Subcutaneous adipose tissue (tissue), 4 donors: ENCODE data around the gene STAT5B. TPM values are rescaled to one million over a fixed set of nuclear protein-coding genes. Genes with fewer than 3 reads are reported as not detected.

Source experiments
- total RNA-seq, 4 donors: library from RNA; depleted of rRNA; stranded (reverse); fragments of >200 nt; gene quantifications; one replicate each; pipeline ENCODE4 v1.1.0, GENCODE V29; 2016
- TF ChIP-seq, protein P1 (sequence below): fragments of 450-650 bp; IDR thresholded peaks from one replicate; pipeline ENCODE4 v1.5.1; 2016; ENCODE audit warnings: low read depth, mild to moderate bottlenecking, control low read depth, antibody characterized with exemption, moderate library complexity

Gene STAT5B
- total RNA-seq, 4 donors from 2014 or later, result 87.6 to 200 (median 113) TPM

DNA sequence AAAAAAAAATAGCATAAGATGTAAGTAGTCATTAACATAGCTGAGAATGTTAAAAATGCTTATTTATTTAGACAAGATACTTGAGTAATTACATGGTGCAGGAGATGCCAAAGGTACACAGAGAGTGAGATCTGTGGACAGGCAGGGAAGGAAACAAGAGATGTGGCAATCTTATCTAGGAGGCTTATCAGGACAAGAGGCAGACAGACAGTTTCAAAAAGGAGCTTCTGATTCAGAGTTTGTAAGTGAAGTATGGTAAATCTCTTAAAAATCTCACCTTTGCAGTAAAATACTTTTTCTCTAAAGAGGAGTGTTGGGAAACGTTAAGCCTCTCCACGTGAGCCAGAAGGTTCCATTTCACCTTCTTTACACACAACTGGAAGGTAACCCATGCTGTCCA is 62.0 kb downstream of the STAT5B start:
- TF ChIP-seq, protein P1, sequence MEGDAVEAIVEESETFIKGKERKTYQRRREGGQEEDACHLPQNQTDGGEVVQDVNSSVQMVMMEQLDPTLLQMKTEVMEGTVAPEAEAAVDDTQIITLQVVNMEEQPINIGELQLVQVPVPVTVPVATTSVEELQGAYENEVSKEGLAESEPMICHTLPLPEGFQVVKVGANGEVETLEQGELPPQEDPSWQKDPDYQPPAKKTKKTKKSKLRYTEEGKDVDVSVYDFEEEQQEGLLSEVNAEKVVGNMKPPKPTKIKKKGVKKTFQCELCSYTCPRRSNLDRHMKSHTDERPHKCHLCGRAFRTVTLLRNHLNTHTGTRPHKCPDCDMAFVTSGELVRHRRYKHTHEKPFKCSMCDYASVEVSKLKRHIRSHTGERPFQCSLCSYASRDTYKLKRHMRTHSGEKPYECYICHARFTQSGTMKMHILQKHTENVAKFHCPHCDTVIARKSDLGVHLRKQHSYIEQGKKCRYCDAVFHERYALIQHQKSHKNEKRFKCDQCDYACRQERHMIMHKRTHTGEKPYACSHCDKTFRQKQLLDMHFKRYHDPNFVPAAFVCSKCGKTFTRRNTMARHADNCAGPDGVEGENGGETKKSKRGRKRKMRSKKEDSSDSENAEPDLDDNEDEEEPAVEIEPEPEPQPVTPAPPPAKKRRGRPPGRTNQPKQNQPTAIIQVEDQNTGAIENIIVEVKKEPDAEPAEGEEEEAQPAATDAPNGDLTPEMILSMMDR, result no peak

DNA sequence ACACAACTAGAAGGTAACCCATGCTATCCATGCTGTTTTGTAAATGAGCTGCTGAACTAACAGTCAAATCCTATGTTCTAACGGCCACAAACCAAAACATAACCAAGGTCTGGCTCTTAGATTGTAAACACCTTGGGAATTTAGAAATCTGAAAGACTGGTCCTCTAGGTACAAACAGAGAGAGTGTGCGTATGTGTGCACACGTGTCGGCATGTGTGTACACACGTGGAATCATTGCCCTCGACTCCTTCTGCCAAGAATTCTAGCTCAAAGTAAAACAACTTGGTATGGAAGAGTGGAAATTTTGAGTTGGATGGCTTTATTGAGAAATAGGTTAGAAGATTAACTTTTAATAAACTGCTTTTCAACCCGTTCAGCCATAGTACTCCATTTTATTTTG is 63.8 kb downstream of the STAT5B start:
- TF ChIP-seq, protein P1, result no peak

DNA sequence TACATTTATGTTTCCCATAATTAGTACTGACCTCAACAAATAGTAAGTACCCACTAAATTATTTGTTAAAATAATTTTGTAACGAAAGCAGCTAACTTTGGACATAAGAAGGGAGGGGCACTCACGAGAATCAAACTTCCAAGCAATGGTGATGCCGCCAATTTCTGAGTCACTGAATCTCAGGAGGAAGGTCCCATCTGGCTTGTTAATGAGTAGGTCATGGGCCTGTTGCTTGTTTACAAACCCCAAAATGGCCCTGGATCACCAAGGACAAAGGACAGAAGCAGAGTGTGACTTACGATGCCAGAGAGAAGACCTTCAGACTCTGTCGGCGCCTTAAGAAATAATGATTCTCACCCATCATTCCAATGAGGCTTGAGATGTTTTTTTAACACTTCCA is 66.1 kb downstream of the STAT5B start:
- TF ChIP-seq, protein P1, result no peak

DNA sequence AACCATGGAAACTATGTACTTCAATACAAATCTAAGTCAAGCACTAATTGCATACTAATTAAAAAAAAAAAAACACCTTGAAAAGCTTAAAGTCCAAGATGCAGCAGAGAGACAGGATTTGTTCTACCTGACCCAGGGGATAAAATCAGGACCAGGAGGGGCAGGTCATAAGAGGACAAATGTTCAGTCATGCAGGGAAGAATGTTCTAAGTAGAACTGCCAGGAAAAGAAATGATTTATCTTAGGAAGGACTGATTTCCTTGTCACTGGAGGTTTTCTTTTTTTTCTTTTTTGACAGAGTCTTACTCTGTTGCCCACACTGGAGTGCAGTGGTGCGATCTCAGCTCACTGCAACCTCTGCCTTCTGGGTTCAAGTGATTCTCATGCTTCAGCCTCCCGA is 72.8 kb downstream of the STAT5B start:
- TF ChIP-seq, protein P1, result no peak

DNA sequence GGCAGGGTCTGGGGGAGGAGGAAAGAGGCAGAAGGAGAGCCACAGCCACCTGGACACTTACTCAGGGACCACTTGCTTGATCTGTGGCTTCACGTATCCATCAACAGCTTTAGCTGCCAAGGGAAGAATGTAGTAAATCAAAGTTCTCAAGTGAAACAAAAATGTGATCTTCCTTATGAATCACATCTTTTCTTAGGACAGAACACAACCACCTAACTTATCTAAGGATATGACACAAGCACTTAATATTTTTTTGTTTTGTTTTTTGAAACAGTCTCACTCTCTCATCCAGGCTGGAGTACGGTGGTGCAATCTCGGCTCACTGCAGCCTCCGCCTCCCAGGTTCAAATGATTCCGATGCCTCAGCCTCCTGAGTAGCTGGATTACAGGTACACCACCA is 73.5 kb downstream of the STAT5B start:
- TF ChIP-seq, protein P1, result no peak

DNA sequence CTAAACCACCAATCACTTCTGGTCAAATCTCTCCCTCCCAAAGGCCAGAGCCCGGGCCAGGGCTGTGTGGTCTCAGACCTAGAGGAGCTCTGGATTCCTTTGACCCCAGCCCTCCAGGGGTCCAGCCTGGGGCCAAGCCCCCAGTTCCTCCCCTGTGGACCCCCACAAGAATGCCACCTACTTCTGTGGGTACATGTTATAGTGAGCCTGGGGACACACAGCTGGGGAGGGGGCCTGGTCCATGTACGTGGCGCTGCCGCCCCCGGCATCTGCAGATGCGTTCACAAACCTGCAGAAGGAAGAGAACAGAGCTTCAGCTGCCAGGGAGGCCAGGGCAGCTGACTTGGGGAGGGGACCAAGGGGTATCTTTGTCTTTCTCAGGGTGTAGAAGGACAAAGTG is 74.0 kb downstream of the STAT5B start:
- TF ChIP-seq, protein P1, result no peak

DNA sequence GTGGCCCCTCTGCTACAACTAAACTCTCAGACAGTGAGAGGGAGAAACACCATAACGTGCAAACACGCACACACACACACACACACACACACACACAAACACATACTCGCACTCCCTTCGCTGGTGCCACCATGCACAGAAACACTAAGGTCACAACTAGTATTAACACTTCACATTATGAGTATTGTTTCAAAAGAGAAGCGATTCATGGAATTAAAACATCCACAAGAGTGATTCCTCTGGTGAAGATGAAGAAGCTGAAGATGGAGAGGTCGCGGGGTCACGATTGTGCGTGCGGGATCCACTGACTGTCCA is 74.8 kb downstream of the STAT5B start:
- TF ChIP-seq, protein P1, result no peak
